ENCODE measurements around the gene WDR6.

The WDR6 gene

GRCh38 chr3:48982686-48983085 lies 24.5 kb upstream of the WDR6 start:
- DNase-seq (ENCODE audit: low read depth, low spot score): no peak
- in situ Hi-C loops (cut with HindIII; ENCODE audit: low sequenced_read_pairs): no loop called here
- H3K4me3 ChIP-seq (ENCODE audit: low read depth, low read length): no peak overlapping the region
- TF ChIP-seq, protein P1, sequence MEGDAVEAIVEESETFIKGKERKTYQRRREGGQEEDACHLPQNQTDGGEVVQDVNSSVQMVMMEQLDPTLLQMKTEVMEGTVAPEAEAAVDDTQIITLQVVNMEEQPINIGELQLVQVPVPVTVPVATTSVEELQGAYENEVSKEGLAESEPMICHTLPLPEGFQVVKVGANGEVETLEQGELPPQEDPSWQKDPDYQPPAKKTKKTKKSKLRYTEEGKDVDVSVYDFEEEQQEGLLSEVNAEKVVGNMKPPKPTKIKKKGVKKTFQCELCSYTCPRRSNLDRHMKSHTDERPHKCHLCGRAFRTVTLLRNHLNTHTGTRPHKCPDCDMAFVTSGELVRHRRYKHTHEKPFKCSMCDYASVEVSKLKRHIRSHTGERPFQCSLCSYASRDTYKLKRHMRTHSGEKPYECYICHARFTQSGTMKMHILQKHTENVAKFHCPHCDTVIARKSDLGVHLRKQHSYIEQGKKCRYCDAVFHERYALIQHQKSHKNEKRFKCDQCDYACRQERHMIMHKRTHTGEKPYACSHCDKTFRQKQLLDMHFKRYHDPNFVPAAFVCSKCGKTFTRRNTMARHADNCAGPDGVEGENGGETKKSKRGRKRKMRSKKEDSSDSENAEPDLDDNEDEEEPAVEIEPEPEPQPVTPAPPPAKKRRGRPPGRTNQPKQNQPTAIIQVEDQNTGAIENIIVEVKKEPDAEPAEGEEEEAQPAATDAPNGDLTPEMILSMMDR (IDR thresholded peaks at IDR 0.05; ENCODE audit: low read depth, low read length): no peak

- TF ChIP-seq, protein P1 (IDR thresholded peaks at IDR 0.05; ENCODE audit: low read depth, low read length): no peak
- no peak for DNase-seq (ENCODE audit: low read depth, low spot score)
- no peak overlapping the region for H3K4me3 ChIP-seq (ENCODE audit: low read depth, low read length)
- in situ Hi-C loops (cut with HindIII; ENCODE audit: low sequenced_read_pairs): no loop called here
These were observed 24.1 kb upstream of the WDR6 start for GRCh38 chr3:48983096-48983495.

GRCh38 chr3:48984663-48985062 lies 22.5 kb upstream of the WDR6 start:
- H3K4me3 ChIP-seq (ENCODE audit: low read depth, low read length): no peak overlapping the region
- no peak for DNase-seq (ENCODE audit: low read depth, low spot score)
- TF ChIP-seq, protein P1 (IDR thresholded peaks at IDR 0.05; ENCODE audit: low read depth, low read length): no peak
- in situ Hi-C loops (cut with HindIII; ENCODE audit: low sequenced_read_pairs): no loop called here

- no peak for DNase-seq (ENCODE audit: low read depth, low spot score)
These were observed 21.3 kb upstream of the WDR6 start for GRCh38 chr3:48985831-48986376.

GRCh38 chr3:48989126-48989795 lies 17.9 kb upstream of the WDR6 start:
- in situ Hi-C loops (cut with HindIII; ENCODE audit: low sequenced_read_pairs): no loop called here
- peak overlapping the region; percentile 74 for H3K4me3 ChIP-seq (ENCODE audit: low read depth, low read length)
- TF ChIP-seq, protein P1 (IDR thresholded peaks at IDR 0.05; ENCODE audit: low read depth, low read length): no peak
- DNase-seq (ENCODE audit: low read depth, low spot score): no peak

More at GRCh38 chr3:48985831-48986376, 21.3 kb upstream of the WDR6 start:
- in situ Hi-C loops (cut with HindIII; ENCODE audit: low sequenced_read_pairs): no loop called here
- TF ChIP-seq, protein P1 (IDR thresholded peaks at IDR 0.05; ENCODE audit: low read depth, low read length): no peak
- H3K4me3 ChIP-seq (ENCODE audit: low read depth, low read length): no peak overlapping the region

GRCh38 chr3:48989796-48990635 lies 17.2 kb upstream of the WDR6 start, which contains the start of gene P4HTM:
Gene P4HTM (plus strand): TSS chr3:48990241. CDS start chr3:48990257, 16 bp downstream.
- in situ Hi-C loops (cut with HindIII; ENCODE audit: low sequenced_read_pairs): no loop called here
- DNase-seq (ENCODE audit: low read depth, low spot score): peak; percentile 95
- peak within 1 kb of the TSS; percentile 74 for H3K4me3 ChIP-seq (ENCODE audit: low read depth, low read length)
- TF ChIP-seq, protein P1 (IDR thresholded peaks at IDR 0.05; ENCODE audit: low read depth, low read length): peak; percentile 55

All from astrocyte of the spinal cord (primary cell).